HG03575 (cell line): ENCODE results near the gene MSH2.
"Not testable (repeated sequence)": the region's sequence is repeated elsewhere in the genome, so short reads cannot be mapped to it uniquely, and the experiment has no call there.

Experiments used
- ATAC-seq: cut with Tn5 transposase; IDR thresholded peaks from one replicate; pipeline ENCODE4 v1.9.1; 2021; ENCODE audit not compliant: unreplicated experiment, insufficient number of reproducible peaks, low FRiP score; ENCODE audit errors: extremely low read depth

MSH2 gene

GRCh38 chr2:47405757-47406156 lies 2.8 kb downstream of the MSH2 start:
- no peak for ATAC-seq

GRCh38 chr2:47406649-47407330 lies 3.8 kb downstream of the MSH2 start:
- ATAC-seq, result not testable (repeated sequence)

GRCh38 chr2:47407976-47408375 lies 5.0 kb downstream of the MSH2 start:
- ATAC-seq, result not testable (repeated sequence)

GRCh38 chr2:47414682-47415458 lies 11.9 kb downstream of the MSH2 start:
- ATAC-seq, result no peak

- no peak for ATAC-seq
These were observed 17.3 kb downstream of the MSH2 start for GRCh38 chr2:47420214-47420613.

GRCh38 chr2:47420683-47421082 lies 17.7 kb downstream of the MSH2 start:
- not testable (repeated sequence) for ATAC-seq

- no peak for ATAC-seq
These were observed 19.1 kb downstream of the MSH2 start for GRCh38 chr2:47422016-47422415.

GRCh38 chr2:47422560-47422959 lies 19.6 kb downstream of the MSH2 start:
- no peak for ATAC-seq

- ATAC-seq, result no peak
These were observed 23.8 kb downstream of the MSH2 start for GRCh38 chr2:47426786-47427185.

GRCh38 chr2:47429795-47430194 lies 26.8 kb downstream of the MSH2 start:
- no peak for ATAC-seq

GRCh38 chr2:47433006-47433405 lies 30.1 kb downstream of the MSH2 start:
- not testable (repeated sequence) for ATAC-seq

- ATAC-seq, result not testable (repeated sequence)
These were observed 30.5 kb downstream of the MSH2 start for GRCh38 chr2:47433445-47433844.

GRCh38 chr2:47437287-47437686 lies 34.3 kb downstream of the MSH2 start:
- ATAC-seq, result no peak

GRCh38 chr2:47438106-47438505 lies 35.1 kb downstream of the MSH2 start:
- ATAC-seq, result no peak

GRCh38 chr2:47438783-47439182 lies 35.8 kb downstream of the MSH2 start:
- no peak for ATAC-seq

- ATAC-seq, result no peak
These were observed 48.8 kb downstream of the MSH2 start for GRCh38 chr2:47451790-47452189.

- ATAC-seq, result no peak
These were observed 49.8 kb downstream of the MSH2 start for GRCh38 chr2:47452761-47453160.

- ATAC-seq, result not testable (repeated sequence)
These were observed 51.9 kb downstream of the MSH2 start for GRCh38 chr2:47454818-47455217.

GRCh38 chr2:47455411-47455810 lies 52.5 kb downstream of the MSH2 start:
- ATAC-seq, result no peak

GRCh38 chr2:47456851-47457250 lies 53.9 kb downstream of the MSH2 start:
- no peak for ATAC-seq
